Stimulated activated CD4-positive, alpha-beta T cell treated with anti-CD3 and anti-CD28 coated beads, Interleukin-1b, Interleukin-23, amount 100 ng/mL, for 24 hours (primary cell): ENCODE measurements around the gene EIF2S1.
"Not testable (repeated sequence)": the region's sequence is repeated elsewhere in the genome, so short reads cannot be mapped to it uniquely, and the experiment has no call there.

ENCODE experiments used
- DNase-seq, 4 experiments: peaks; one replicate each; pipeline ENCODE4 v3.0.0-alpha.2; 2020; ENCODE audit warnings: low read depth in 4 of 4, low spot score in 1 of 4

Gene EIF2S1

DNA sequence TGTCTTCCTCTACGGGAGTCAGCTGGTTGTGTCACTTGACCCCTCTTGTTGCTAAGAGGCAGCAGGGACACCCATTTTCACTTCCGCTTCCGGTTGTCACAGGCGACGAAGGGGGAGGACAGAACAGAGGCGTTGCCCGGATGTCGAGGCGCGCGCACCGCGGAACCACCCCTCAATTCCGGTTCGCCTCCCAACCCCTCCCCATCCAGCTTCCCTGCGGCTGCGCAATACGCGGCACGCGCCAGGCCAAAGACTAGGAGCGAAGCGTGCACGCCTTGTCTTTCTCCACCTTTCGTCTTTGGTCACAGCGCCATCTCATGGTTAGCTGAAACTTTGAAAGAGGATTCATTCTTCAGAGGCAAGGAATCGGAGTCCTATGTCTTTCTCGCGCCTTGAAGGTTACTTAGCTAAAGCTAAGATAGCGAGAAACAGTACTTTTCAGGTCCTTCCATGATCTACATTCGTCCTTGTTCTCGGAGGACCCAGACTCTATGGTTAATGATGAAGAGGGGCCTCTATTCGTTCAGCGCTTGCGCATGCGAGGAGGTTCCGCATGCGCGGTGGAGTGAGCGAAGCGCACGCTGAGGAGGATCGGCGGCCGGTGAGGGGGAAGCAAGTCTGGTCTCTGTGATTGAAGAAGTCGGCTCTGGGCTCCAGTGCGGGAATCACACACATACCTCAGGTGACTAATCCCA, at the start of gene EIF2S1, which contains the start of gene ATP6V1D:
Gene EIF2S1, plus strand, starts transcription at position 554 of the 695 bp plus-strand sequence. CDS start 4,440 bp downstream, outside the sequence.
Gene ATP6V1D, minus strand, starts transcription at position 30 of the 695 bp plus-strand sequence. CDS start 106 bp downstream, outside the sequence.
- DNase-seq, result peak; percentile 96 to 99 (median 98)

DNA sequence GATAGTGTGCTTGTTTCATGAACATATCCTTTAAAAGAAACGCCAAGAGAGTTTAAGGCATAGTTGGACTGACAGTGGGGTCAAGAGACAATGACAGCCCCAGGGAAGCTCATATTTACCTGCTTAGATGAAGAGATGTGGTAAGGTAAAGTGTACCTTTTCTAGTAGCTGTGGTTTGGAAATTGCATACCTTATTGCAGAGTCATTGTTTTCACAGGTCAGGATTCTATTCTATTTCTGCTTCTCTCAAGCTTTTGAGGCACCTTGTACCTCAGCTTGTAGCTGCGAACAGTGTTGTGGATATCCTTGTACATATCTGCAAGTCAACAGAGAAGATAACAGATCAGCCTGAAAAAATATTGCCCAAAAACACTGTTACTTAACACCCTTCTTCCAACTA, 48.3 kb upstream of the EIF2S1 start:
- no peak for DNase-seq

GRCh38 chr14:67313153-67313552, 47.0 kb upstream of the EIF2S1 start:
- DNase-seq, result no peak

DNA sequence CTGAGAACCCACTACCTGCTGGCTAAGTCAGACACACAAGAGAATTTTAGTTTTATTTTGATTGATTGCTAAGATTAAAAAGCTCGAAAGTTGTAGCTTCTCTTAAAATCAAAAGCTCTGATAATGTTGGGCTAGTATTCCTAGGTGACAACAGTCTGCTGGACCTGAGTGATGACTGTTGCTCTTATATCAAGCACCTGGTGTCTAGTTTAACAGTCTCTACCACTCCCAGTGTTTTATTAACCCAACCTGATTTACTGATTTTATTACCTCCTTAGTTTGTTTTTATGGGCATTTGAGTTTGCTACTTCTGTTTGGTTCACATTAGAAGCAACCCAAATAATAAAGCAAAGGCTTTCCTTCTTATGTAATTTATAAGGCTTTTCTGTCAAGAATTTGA, 42.3 kb upstream of the EIF2S1 start:
- no peak for DNase-seq

DNA sequence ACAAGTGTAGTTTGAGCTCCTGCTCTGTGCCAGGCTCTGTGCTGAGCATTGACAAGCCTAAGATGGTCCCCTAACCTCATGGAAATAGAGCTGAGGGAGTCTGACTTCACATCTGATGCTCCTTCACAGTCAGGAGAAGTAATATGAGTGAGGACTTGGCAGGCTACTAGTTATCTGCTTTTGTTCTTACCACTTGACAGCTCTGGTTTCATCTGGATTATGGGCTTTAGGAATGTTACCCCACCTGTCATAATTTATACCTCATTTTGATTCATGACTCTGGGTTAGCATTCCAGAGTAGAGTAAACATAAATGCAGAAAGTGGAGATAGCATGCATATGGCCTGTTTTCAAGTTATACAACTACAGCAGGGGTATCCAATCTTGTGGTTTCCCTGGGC, 41.0 kb upstream of the EIF2S1 start:
- DNase-seq, result no peak

DNA sequence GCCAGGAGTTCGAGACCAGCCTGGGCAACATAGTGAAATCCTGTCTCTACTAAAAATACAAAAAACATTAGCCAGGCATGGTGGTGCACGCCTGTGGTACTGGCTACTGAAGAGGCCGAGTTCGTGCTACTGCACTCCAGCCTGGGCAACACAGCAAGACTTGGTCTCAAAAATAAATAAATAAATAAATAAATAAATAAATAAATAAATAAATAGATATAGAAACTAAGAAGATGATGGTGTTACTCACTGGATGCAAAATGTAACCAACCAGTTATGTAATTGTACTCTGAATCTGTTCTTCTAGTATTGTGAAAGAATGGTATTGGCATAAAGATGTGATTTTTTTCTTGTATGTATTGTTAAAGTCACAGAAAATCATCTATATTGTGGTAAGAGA, 30.5 kb upstream of the EIF2S1 start:
- DNase-seq, result not testable (repeated sequence)

- DNase-seq, result no peak
Measured at GRCh38 chr14:67331368-67332125, 28.6 kb upstream of the EIF2S1 start.

- DNase-seq, result no peak
Measured at GRCh38 chr14:67332468-67332867, 27.7 kb upstream of the EIF2S1 start.

GRCh38 chr14:67335781-67336180, 24.3 kb upstream of the EIF2S1 start:
- no peak for DNase-seq

GRCh38 chr14:67341231-67341630, 18.9 kb upstream of the EIF2S1 start:
- DNase-seq, result not testable (repeated sequence)

DNA sequence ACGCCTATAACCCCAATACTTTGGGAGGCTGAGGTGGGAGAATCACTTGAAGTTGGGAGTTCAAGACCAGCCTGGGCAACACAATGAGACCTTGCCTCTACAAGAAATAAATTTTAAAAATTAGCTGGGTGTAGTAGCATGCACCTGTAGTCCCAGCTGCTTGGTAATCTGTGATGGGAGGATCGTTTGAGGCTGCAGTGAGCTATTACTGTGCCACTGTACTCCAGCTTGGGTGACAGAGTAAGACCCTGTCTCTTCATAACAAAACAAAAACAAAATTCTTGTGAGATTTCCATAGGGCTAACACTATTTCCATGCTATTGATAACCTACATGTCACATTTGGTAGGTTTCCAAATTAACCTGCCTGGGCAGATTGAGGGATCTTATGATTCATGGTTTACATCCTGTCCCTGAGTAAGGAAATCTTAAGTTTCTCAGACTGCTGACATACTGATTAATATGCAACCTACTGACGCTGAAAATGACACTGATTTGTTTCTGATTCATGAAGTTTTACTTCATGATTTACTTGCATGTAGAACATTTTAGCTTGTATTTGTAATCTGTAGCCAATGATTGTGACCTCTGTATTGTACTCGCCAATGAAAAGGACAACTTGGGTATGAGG, 16.4 kb upstream of the EIF2S1 start:
- no peak for DNase-seq

- DNase-seq, result no peak
Measured at GRCh38 chr14:67345583-67345982, 14.5 kb upstream of the EIF2S1 start.

DNA sequence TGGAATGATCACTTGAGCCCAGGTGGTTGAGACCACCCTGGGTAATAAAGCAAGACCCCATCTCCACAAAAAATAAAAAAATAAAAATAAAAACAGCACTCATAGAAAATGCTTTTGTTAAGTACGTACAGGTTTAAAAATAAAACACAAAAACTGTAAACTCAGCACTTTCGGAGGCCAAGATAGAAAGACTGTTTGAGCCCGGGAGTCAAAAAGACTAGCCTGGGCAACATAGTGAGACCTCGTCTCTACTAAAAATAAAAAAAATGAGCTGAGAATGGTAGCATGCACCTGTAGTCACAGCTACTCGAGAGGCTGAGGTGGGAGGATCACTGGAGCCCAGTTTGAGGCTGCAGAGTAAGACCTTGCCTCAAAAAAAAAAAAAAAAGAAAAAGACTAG, 8.1 kb upstream of the EIF2S1 start:
- no peak for DNase-seq

GRCh38 chr14:67357186-67357968, 2.8 kb upstream of the EIF2S1 start:
- no peak for DNase-seq

DNA sequence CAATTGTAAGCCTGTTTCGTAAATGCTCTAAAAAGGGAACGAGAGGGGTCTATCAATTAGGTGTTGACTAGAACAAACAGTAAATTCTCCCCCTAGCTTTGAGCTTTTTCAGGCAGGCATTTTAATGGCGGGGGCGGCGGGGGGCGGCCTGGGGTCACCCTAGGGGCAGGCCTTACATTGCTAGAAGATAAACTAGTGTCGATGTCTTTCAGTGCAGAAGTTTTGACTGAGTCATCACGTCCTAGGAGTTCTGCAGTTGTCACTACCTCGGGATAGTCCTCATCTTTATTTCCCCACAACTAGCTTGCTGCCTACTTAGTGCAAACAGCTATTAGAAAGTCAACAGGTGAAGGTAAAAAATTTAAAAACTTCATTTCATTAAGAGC, 2.2 kb upstream of the EIF2S1 start:
- no peak for DNase-seq

GRCh38 chr14:67358924-67359774, 979 bp upstream of the EIF2S1 start:
- DNase-seq, result no peak

DNA sequence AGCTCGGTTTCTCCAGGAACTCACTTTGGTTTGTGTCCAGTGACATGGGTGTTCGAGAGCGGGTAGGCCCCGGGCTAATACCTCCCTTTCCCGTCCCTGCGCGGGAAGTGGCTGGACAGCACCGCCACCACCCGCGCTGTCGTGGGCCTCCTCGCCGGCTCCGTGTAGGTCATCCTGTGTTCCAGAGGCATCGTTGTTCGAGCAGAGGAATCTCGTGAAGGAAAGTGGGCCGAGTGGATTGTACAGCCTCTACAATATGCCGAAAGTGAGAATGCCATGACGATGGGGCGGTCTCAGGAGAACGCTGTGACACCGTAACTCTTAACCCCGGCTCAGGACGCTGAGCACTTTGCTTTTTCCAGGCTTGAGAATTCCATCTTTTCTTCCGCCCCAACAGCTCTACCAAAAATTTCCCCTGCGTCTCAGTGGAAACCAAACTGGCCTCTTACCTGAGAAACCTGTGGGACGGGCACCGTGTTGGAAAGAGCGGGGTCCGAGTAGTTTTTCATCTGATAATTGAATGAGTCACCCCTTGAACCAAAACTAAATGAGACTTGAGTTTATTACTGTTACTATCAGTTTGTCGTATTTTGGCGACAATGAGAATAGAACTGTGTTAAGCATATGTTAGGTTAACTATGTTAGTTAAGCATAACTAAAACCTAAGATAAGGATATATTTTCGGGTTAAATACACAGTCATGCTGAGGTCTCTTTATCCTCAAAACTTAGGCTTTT, 510 bp downstream of the EIF2S1 start:
- peak in 2 of 4 experiments; percentile 13 to 21 for DNase-seq

DNA sequence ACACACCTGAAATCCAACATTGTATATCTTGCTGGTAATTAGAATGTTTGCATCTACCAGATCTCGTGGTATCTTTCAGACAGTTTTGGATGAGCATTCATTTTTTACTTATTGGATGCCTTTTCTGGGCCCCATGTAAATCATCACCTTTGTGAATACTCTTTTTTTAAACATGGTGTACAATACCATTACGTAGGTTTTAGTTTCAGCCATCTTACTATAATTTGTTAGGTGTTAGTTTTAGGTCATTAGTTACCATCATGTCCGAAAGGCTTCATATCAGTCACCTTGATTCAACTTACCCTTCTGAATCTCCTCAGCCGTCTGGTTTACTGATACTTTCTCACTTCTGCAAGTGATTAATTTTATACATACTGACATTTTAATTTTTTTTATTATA, 5.3 kb downstream of the EIF2S1 start:
- no peak for DNase-seq

- no peak for DNase-seq
Measured at GRCh38 chr14:67370830-67371229, 10.7 kb downstream of the EIF2S1 start.
